Neural progenitor cell (in vitro differentiated cells): Measurements from ENCODE around the gene NEDD8. TPM values are rescaled to one million over a fixed set of nuclear protein-coding genes. Genes with fewer than 3 reads are reported as not detected.

Source experiments
- DNase-seq: peaks from one replicate; pipeline ENCODE4 v3.0.0-alpha.2; 2016; ENCODE audit warnings: low spot score
- H2AFZ ChIP-seq: fragments of 200-600 bp; sonication (generic); replicated peaks from 2 replicates; pipeline ENCODE4 v1.6.1; 2016; ENCODE audit warnings: antibody characterized with exemption
- H3F3A ChIP-seq: fragments of 200-600 bp; sonication (generic); 2 replicates; pipeline ENCODE4 v1.6.1; 2016; ENCODE audit warnings: antibody characterized with exemption, low read depth
- H3K27ac ChIP-seq: fragments of 200-600 bp; sonication (generic); 2 replicates; pipeline ENCODE4 v1.5.1; 2016; ENCODE audit warnings: mild to moderate bottlenecking
- H3K27me3 ChIP-seq: fragments of 200-600 bp; sonication (generic); 2 replicates; pipeline ENCODE4 v1.6.1; 2016; ENCODE audit warnings: mild to moderate bottlenecking, moderate library complexity
- H3K36me3 ChIP-seq: fragments of 200-600 bp; sonication (generic); 2 replicates; pipeline ENCODE4 v1.5.1; 2016
- H3K4me1 ChIP-seq: fragments of 200-600 bp; sonication (generic); 2 replicates; pipeline ENCODE4 v1.6.1; 2016; ENCODE audit warnings: mixed run types
- H3K4me2 ChIP-seq: fragments of 200-600 bp; sonication (generic); 2 replicates; pipeline ENCODE4 v1.6.1; 2016
- H3K4me3 ChIP-seq: fragments of 200-600 bp; sonication (generic); 2 replicates; pipeline ENCODE4 v1.5.1; 2016
- H3K79me2 ChIP-seq: fragments of 200-600 bp; sonication (generic); 2 replicates; pipeline ENCODE4 v1.6.1; 2016; ENCODE audit warnings: low read depth
- H3K9ac ChIP-seq: fragments of 200-600 bp; sonication (generic); 2 replicates; pipeline ENCODE4 v1.6.1; 2016
- H3K9me3 ChIP-seq: fragments of 200-600 bp; sonication (generic); 2 replicates; pipeline ENCODE4 v1.5.1; 2016; ENCODE audit warnings: low read depth
- H4K20me1 ChIP-seq: fragments of 200-600 bp; sonication (generic); 2 replicates; pipeline ENCODE4 v1.6.1; 2016; ENCODE audit warnings: low read depth
- H3K27ac Mint-ChIP-seq: 3 replicates; pipeline ENCODE4 v1.8.0; 2021; ENCODE audit warnings: mixed read lengths
- H3K27me3 Mint-ChIP-seq: 2 replicates; pipeline ENCODE4 v1.8.0; 2022; ENCODE audit warnings: low read depth, mild to moderate bottlenecking, inconsistent platforms, moderate library complexity, mixed read lengths; ENCODE audit not compliant: insufficient read depth
- H3K36me3 Mint-ChIP-seq: 3 replicates; pipeline ENCODE4 v1.8.0; 2021; ENCODE audit warnings: mixed read lengths
- H3K4me1 Mint-ChIP-seq: 3 replicates; pipeline ENCODE4 v1.8.0; 2021; ENCODE audit warnings: mixed read lengths
- H3K4me3 Mint-ChIP-seq: 3 replicates; pipeline ENCODE4 v1.8.0; 2021; ENCODE audit warnings: mild to moderate bottlenecking, moderate library complexity, mixed read lengths
- H3K9me3 Mint-ChIP-seq: 3 replicates; pipeline ENCODE4 v1.8.0; 2020; ENCODE audit warnings: mixed read lengths
- CTCF ChIP-seq: fragments of 200-600 bp; sonication (generic); IDR thresholded peaks from 2 replicates; pipeline ENCODE4 v1.5.1; 2017; ENCODE audit warnings: antibody characterized with exemption, mild to moderate bottlenecking
- EZH2 ChIP-seq: fragments of 200-600 bp; sonication (generic); IDR thresholded peaks from 2 replicates; pipeline ENCODE4 v1.6.1; 2017; ENCODE audit warnings: antibody characterized with exemption, mild to moderate bottlenecking, moderate library complexity
- EZH2phosphoT487 ChIP-seq: fragments of 200-600 bp; sonication (generic); IDR thresholded peaks from 2 replicates; pipeline ENCODE4 v1.6.1; 2017; ENCODE audit warnings: antibody characterized with exemption
- total RNA-seq: library from RNA; depleted of rRNA; stranded (reverse); fragments of >200 nt; gene quantifications from 2 replicates; pipeline ENCODE4 v1.2.3, GENCODE V29; 2015; ENCODE audit warnings: low replicate concordance

The NEDD8 gene
- total RNA-seq, 1 donor from 2014 or later, result 220 TPM

- H3K9ac ChIP-seq, result no peak overlapping the region
- no peak overlapping the region for H3K27ac ChIP-seq
- H3K27me3 ChIP-seq, result no peaks in the 10 kb centered on the region
- peaks cover 54% of the 10 kb centered on the region for H3K79me2 ChIP-seq
- peaks cover 2% of the 10 kb centered on the region for H3K27me3 Mint-ChIP-seq
- H3K4me1 ChIP-seq, result peaks cover 3% of the 10 kb centered on the region
- DNase-seq, result no peak
- H2AFZ ChIP-seq, result no peak overlapping the region
- peaks cover 23% of the 10 kb centered on the region for H3K4me1 Mint-ChIP-seq
- H3K36me3 Mint-ChIP-seq, result peaks cover 6% of the 10 kb centered on the region
- H3K4me3 Mint-ChIP-seq, result peak overlapping the region; percentile 96
- peak overlapping the region; percentile 8 for H3K27ac Mint-ChIP-seq
- TF ChIP-seq EZH2phosphoT487, result no peak
- no peak for TF ChIP-seq EZH2
- TF ChIP-seq CTCF, result no peak
- peaks cover 25% of the 10 kb centered on the region for H4K20me1 ChIP-seq
- H3F3A ChIP-seq, result peaks cover 36% of the 10 kb centered on the region
- H3K4me3 ChIP-seq, result no peak overlapping the region
- no peak overlapping the region for H3K4me2 ChIP-seq
- H3K36me3 ChIP-seq, result no peaks in the 10 kb centered on the region
- H3K9me3 ChIP-seq, result no peaks in the 10 kb centered on the region
- no peaks in the 10 kb centered on the region for H3K9me3 Mint-ChIP-seq
Measured at GRCh38 chr14:24216345-24216699, 15.8 kb downstream of the NEDD8 start.

GRCh38 chr14:24215495-24216344, 16.4 kb downstream of the NEDD8 start, which contains the start of gene MDP1:
Gene MDP1 (minus strand): TSS chr14:24216066. CDS start chr14:24215955, 111 bp downstream.
- no peaks in the 10 kb centered on the region for H3K27me3 ChIP-seq
- H3K4me3 ChIP-seq, result peak within 1 kb of the TSS; percentile 78
- peaks cover 24% of the 10 kb centered on the region for H3K4me1 Mint-ChIP-seq
- peaks cover 20% of the 10 kb centered on the region for H4K20me1 ChIP-seq
- H3K79me2 ChIP-seq, result peaks cover 51% of the 10 kb centered on the region
- no peaks in the 10 kb centered on the region for H3K9me3 ChIP-seq
- peaks cover 3% of the 10 kb centered on the region for H3K4me1 ChIP-seq
- H3K9ac ChIP-seq, result peak within 1 kb of the TSS; percentile 72
- no peaks in the 10 kb centered on the region for H3K9me3 Mint-ChIP-seq
- H3K4me3 Mint-ChIP-seq, result peak within 1 kb of the TSS; percentile 96
- H3K4me2 ChIP-seq, result peak within 1 kb of the TSS; percentile 86
- DNase-seq, result peak; percentile 94
- peaks cover 36% of the 10 kb centered on the region for H3F3A ChIP-seq
- H3K27me3 Mint-ChIP-seq, result peaks cover 2% of the 10 kb centered on the region
- H3K27ac Mint-ChIP-seq, result peak within 1 kb of the TSS; percentile 8
- H2AFZ ChIP-seq, result peak within 1 kb of the TSS; percentile 78
- no peaks in the 10 kb centered on the region for H3K36me3 ChIP-seq
- H3K36me3 Mint-ChIP-seq, result peaks cover 6% of the 10 kb centered on the region
- no peak within 1 kb of the TSS for H3K27ac ChIP-seq
- TF ChIP-seq CTCF, result peak; percentile 73
- no peak for TF ChIP-seq EZH2phosphoT487

- peaks cover 3% of the 10 kb centered on the region for H3K4me1 ChIP-seq
- peaks cover 37% of the 10 kb centered on the region for H3K79me2 ChIP-seq
- H3K36me3 ChIP-seq, result no peaks in the 10 kb centered on the region
- peaks cover 36% of the 10 kb centered on the region for H3F3A ChIP-seq
- Mint-ChIP-seq H3K27me3 (peaks cover 2% of the 10 kb centered on the region), H3K36me3 (peaks cover 14% of the 10 kb centered on the region), H3K9me3 (no peaks in the 10 kb centered on the region), H3K27ac (no peak overlapping the region), H3K4me3 (peak overlapping the region; percentile 96), H3K4me1 (peaks cover 27% of the 10 kb centered on the region)
- H3K27me3 ChIP-seq, result no peaks in the 10 kb centered on the region
- no peak for TF ChIP-seq EZH2
- TF ChIP-seq EZH2phosphoT487, result no peak
- TF ChIP-seq CTCF, result no peak
- H3K4me3 ChIP-seq, result peak overlapping the region; percentile 69
- H3K27ac ChIP-seq, result peak overlapping the region; percentile 76
- no peak for DNase-seq
- H3K9ac ChIP-seq, result peak overlapping the region; percentile 43
- peak overlapping the region; percentile 89 for H3K4me2 ChIP-seq
- H3K9me3 ChIP-seq, result no peaks in the 10 kb centered on the region
- peak overlapping the region; percentile 87 for H2AFZ ChIP-seq
- H4K20me1 ChIP-seq, result peaks cover 11% of the 10 kb centered on the region
Measured at GRCh38 chr14:24213866-24214662, 18.1 kb downstream of the NEDD8 start.
